ENCODE measurements around the gene OLFML1.

- no peak for TF ChIP-seq CTCF (IDR thresholded peaks at IDR 0.05)
- TF ChIP-seq POLR2A (IDR thresholded peaks at IDR 0.05): no peak
Observed at GRCh38 chr11:7537265-7537664, 52.0 kb downstream of the OLFML1 start.

Measured in tibial nerve (tissue), 3 donors.